Measurements from ENCODE around the gene NUP188. TPM values are rescaled to one million over a fixed set of nuclear protein-coding genes. Genes with fewer than 3 reads are reported as not detected.

The NUP188 gene
- total and polyA plus RNA-seq, 2 experiments from 2014 or later = 25.5 to 117 TPM

DNA sequence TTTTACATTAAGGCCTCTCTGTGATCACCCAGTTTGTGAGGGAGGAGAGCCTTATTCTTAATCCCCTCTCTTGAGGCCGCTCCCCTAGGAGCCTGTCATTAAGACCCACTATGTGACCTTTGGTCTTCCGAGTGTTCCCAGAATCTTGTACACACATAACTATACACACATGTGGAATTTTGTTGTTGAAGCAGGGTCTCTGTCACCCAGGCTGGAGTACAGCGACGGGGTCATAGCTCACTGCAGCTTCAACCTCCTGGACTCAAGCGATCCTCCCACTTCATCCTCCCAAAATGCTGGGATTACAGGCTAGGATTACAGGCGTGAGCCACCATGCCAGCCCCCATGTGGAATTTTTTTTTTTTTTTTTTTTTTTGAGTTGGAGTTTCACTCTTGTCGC, 41.5 kb upstream of the NUP188 start:
- DNase-seq (ENCODE audit: low spot score) (no peak), ATAC-seq (no peak)
- Histone ChIP-seq H3K4me3 (no peak overlapping the region), H3K9me2 (ENCODE audit: insufficient read depth) (no peaks in the 10 kb centered on the region), H3K4me2 (no peak overlapping the region), H3K79me2 (replicated peaks; ENCODE audit: insufficient read depth) (peaks cover 33% of the 10 kb centered on the region), H2AFZ (no peak overlapping the region), H3K27ac (ENCODE audit: low read depth) (no peak overlapping the region), H3K27me3 (ENCODE audit: insufficient read depth) (no peaks in the 10 kb centered on the region), H4K20me1 (replicated peaks; ENCODE audit: insufficient read depth) (peaks cover 14% of the 10 kb centered on the region; the same call in 1 of the 2 replicates), H3F3A (replicated peaks; ENCODE audit: low read depth) (no peaks in the 10 kb centered on the region), H3K36me3 (ENCODE audit: insufficient read depth) (peaks cover 5% of the 10 kb centered on the region; the same call in 1 of the 2 replicates), H3K4me1 (ENCODE audit: insufficient read depth) (peaks cover under 1% of the 10 kb centered on the region; the same call in 1 of the 2 replicates)
- Mint-ChIP-seq H3K9me3 (no peaks in the 10 kb centered on the region), H3K27ac (no peak overlapping the region), H3K27me3 (ENCODE audit: insufficient read depth, low read depth, poor library complexity) (peaks cover 4% of the 10 kb centered on the region), H3K36me3 (ENCODE audit: low read depth) (peaks cover 45% of the 10 kb centered on the region), H3K4me3 (no peak overlapping the region), H3K4me1 (peaks cover 6% of the 10 kb centered on the region)
- TF ChIP-seq ZNF331 (CRISPR knock-in tag; IDR thresholded peaks at IDR 0.05; ENCODE audit: low read depth) (no peak), EZH2phosphoT487 (IDR thresholded peaks at IDR 0.05; ENCODE audit: unreplicated experiment) (no peak), POLR2AphosphoS5 (IDR thresholded peaks at IDR 0.05; ENCODE audit: low read depth) (no peak)
- TF ChIP-seq, protein P1, sequence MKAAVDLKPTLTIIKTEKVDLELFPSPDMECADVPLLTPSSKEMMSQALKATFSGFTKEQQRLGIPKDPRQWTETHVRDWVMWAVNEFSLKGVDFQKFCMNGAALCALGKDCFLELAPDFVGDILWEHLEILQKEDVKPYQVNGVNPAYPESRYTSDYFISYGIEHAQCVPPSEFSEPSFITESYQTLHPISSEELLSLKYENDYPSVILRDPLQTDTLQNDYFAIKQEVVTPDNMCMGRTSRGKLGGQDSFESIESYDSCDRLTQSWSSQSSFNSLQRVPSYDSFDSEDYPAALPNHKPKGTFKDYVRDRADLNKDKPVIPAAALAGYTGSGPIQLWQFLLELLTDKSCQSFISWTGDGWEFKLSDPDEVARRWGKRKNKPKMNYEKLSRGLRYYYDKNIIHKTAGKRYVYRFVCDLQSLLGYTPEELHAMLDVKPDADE (IDR thresholded peaks at IDR 0.05) = no peak

DNA sequence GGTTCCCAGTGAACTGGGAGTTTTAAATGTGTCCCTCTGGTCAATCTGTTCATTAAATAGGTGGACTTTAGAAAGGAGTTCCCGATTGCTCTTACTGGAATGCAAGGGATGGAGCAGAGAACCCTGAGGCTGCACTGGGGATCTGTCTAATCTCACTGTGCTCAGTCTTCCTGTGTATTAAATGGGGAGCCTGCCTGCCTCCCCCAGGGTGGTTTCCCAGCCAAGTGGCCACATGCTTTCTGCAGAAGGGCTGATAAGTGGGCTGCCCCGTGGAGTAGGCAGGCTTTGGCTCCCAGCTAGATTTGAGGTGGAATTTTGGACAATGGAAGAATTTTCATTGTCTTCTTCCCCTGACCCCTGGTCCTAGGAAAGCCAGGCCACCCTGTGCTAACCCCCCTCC, 40.8 kb upstream of the NUP188 start:
- Histone ChIP-seq H3K27ac (ENCODE audit: low read depth) (0 out of 2 replicates have a peak overlapping the region, but pooled peaks have one; percentile 63), H3K9me2 (ENCODE audit: insufficient read depth) (no peaks in the 10 kb centered on the region), H3F3A (replicated peaks; ENCODE audit: low read depth) (no peaks in the 10 kb centered on the region), H4K20me1 (replicated peaks; ENCODE audit: insufficient read depth) (peaks cover 16% of the 10 kb centered on the region; the same call in 1 of the 2 replicates), H2AFZ (no peak overlapping the region), H3K4me3 (no peak overlapping the region), H3K36me3 (ENCODE audit: insufficient read depth) (peaks cover 5% of the 10 kb centered on the region; the same call in 1 of the 2 replicates), H3K4me2 (no peak overlapping the region), H3K27me3 (ENCODE audit: insufficient read depth) (no peaks in the 10 kb centered on the region), H3K4me1 (ENCODE audit: insufficient read depth) (peaks cover 8% of the 10 kb centered on the region), H3K79me2 (replicated peaks; ENCODE audit: insufficient read depth) (peaks cover 38% of the 10 kb centered on the region)
- Mint-ChIP-seq H3K27me3 (ENCODE audit: insufficient read depth, low read depth, poor library complexity) (peaks cover 2% of the 10 kb centered on the region), H3K27ac (no peak overlapping the region), H3K4me3 (no peak overlapping the region), H3K9me3 (no peaks in the 10 kb centered on the region), H3K4me1 (peaks cover 14% of the 10 kb centered on the region), H3K36me3 (ENCODE audit: low read depth) (peaks cover 48% of the 10 kb centered on the region)
- TF ChIP-seq STAT1 (IDR thresholded peaks at IDR 0.05; ENCODE audit: unreplicated experiment) = no peak
- TF ChIP-seq, protein P2, sequence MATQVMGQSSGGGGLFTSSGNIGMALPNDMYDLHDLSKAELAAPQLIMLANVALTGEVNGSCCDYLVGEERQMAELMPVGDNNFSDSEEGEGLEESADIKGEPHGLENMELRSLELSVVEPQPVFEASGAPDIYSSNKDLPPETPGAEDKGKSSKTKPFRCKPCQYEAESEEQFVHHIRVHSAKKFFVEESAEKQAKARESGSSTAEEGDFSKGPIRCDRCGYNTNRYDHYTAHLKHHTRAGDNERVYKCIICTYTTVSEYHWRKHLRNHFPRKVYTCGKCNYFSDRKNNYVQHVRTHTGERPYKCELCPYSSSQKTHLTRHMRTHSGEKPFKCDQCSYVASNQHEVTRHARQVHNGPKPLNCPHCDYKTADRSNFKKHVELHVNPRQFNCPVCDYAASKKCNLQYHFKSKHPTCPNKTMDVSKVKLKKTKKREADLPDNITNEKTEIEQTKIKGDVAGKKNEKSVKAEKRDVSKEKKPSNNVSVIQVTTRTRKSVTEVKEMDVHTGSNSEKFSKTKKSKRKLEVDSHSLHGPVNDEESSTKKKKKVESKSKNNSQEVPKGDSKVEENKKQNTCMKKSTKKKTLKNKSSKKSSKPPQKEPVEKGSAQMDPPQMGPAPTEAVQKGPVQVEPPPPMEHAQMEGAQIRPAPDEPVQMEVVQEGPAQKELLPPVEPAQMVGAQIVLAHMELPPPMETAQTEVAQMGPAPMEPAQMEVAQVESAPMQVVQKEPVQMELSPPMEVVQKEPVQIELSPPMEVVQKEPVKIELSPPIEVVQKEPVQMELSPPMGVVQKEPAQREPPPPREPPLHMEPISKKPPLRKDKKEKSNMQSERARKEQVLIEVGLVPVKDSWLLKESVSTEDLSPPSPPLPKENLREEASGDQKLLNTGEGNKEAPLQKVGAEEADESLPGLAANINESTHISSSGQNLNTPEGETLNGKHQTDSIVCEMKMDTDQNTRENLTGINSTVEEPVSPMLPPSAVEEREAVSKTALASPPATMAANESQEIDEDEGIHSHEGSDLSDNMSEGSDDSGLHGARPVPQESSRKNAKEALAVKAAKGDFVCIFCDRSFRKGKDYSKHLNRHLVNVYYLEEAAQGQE (IDR thresholded peaks at IDR 0.05; ENCODE audit: unreplicated experiment) = no peak
- no peak for TF ChIP-seq POLR2AphosphoS5 (IDR thresholded peaks at IDR 0.05; ENCODE audit: low read depth)
- no peak for DNase-seq (ENCODE audit: low spot score)
- no peak for ATAC-seq

All from GM23338 (cell line).